ENCODE measurements around the gene HSDL1. TPM values are rescaled to one million over a fixed set of nuclear protein-coding genes. Genes with fewer than 3 reads are reported as not detected.
"Not testable (repeated sequence)": the region's sequence is repeated elsewhere in the genome, so short reads cannot be mapped to it uniquely, and the experiment has no call there.

The HSDL1 gene
- total RNA-seq, 1 donor from 2014 or later, result 23.7 TPM

DNA sequence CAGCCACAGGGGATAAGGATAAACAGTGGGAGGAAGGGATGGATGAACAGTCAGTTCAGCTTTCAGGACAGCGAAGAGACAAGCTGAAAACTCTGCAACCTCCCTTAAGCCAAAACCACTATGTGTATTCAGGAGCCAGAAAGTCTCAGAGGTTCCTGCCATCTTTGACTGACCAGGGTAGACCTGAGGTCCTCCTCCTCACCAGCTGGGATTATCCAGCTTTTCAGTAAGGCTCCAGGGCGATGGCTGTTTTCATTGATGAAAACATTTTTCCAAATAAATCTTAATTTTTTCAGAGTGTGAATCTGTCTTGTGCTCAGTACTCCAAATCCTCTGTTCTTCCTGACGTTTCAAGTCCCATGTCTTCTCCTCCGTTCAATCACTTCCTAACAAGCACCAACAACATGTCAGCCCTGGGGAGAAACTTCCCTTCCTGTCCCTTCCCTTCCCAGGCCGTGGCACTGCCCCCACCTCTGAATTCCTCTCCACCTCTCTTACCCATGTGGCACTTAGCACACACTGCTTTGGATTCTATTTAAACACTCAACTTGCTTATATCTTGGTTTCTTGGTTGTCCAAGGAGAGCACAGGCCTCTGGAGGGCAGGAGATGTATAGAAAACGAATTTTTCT, 5.2 kb downstream of the HSDL1 start:
- DNase-seq (ENCODE audit: extremely low read depth, low read depth, low spot score), result no peak

DNA sequence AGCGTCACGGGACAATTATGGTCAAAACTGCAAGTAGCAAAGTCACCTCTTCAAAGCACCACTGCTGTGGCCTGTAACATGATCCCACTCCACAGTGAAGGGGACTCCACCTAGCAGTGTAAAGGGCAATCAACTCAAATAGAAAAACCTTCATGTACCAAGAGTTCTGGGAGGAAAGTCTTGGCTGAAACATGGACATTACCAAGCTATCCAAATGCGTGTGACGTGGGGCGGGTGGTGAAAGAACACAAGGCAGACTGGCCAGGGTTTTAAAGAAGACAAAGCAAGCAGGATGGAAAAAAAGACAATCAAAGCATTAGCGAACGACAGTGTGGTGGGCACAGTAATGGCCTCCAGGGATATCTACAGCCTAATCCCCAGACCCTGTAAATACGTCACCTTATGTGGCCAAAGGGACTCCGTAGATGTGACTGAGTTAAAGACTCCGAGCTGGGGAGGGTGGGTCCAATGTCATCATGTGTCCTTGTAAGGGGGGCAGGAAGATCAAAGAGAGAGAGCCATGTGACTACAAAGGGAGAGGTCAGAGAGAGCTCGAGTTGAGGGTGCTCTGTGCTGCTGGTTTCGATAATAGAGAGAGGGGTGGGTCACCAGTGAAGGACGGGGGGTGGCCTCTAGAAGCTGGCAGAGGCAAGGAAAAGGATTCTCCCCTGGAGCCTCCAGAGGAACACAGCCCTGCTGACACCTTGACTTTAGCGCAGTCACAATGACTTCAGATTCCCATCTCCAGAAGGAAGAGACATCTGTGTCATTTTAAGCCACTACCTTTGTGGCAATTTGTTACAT, 6.0 kb downstream of the HSDL1 start:
- DNase-seq (ENCODE audit: extremely low read depth, low read depth, low spot score), result no peak

DNA sequence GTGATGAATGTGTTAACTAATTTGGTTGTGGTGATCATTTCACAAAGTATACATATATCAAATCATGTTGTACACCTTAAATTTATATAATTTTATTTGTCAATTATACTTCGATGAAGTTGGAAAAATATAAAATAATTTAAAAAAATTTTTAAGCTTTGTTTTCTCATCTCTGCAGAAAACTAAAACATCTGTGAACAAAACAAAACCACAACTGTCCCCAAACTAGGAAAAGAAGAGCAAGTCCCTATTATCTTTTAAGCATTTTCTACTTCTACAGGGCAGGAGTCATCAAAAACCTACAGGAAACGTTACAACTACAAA, 6.5 kb downstream of the HSDL1 start:
- DNase-seq (ENCODE audit: extremely low read depth, low read depth, low spot score), result no peak

DNA sequence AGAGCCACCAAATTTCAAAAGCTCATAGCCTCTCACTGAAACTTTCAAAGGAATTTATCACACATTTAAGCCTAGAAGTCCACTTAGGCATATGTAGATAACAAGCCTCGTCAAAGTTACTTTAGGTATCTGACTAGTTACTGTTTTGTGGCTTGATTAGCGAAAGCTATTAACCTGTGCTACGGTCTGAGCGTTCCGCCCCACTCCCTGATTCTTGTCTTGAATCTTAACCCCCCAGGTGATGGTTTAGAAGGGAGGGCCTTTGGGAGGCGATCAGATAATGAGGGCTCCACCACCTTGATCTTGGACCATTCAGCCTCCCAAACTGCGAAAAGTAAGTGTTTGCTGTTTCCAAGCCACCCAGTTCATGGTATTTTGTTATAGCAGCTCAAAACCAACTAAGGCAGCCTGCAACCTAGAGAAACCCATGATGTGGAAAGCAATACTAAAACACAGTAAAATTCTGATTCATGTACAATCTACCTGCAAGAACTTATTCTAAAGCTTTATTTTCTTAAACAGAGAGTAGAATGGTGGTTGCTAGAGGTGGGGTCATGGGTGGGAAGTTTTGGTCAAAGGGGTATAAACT, 7.1 kb downstream of the HSDL1 start:
- no peak for DNase-seq (ENCODE audit: extremely low read depth, low read depth, low spot score)

DNA sequence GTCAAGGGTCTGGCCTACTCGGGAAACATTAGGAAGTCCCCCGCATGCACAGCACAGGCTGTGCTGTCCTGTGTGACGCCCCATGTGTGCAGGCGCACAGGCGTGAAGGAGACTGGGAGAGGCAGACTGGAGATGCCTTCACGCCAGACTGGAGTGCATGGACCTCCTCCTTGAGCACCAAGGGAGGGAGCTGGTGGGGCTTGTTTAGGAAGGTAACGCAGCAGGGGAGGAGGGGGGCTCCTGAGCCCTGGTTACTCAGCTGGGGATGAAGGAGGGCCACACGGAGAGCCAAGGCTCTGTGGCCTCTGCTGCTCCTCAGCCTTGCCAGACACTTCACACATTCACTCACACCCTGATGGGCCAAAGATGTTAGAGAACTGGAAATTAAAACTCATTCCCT, 7.7 kb downstream of the HSDL1 start:
- DNase-seq (ENCODE audit: extremely low read depth, low read depth, low spot score), result no peak

DNA sequence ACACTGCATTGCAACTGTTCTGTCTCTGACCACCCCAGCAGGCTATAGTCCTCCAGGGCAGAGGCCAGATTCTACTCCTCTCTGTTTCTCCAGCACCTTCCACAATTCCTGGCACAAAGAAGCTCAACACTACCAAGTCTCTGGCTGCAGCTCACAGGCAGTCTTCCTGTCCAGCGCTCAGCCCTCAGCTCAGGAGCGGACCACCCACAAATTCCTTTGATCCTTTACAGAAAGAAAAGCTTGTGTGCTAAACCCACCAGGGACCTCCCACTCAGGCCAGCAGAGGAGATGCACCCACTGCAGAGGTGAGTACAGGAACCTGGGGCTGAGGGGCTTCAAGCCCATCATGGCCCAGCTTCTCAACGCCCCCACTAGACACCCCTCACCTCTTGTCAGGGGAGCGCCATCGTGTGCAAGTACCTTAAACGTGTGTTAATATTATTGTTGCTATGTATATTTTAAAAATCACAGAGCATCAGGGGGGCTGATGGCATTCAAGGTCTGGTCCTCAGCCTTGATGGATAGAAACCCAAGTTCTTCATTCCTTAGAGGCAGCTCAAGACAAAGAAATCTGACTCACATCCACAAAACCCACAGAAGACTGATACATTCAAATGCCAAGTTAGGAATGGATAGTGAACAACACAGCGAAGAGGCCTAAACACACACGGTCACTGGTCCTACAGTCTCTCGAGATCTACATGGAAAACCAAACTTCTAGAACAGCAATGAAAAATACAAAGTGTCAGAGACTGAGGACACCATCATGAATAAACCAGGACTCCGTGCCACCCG, 8.4 kb downstream of the HSDL1 start:
- DNase-seq (ENCODE audit: extremely low read depth, low read depth, low spot score), result no peak

DNA sequence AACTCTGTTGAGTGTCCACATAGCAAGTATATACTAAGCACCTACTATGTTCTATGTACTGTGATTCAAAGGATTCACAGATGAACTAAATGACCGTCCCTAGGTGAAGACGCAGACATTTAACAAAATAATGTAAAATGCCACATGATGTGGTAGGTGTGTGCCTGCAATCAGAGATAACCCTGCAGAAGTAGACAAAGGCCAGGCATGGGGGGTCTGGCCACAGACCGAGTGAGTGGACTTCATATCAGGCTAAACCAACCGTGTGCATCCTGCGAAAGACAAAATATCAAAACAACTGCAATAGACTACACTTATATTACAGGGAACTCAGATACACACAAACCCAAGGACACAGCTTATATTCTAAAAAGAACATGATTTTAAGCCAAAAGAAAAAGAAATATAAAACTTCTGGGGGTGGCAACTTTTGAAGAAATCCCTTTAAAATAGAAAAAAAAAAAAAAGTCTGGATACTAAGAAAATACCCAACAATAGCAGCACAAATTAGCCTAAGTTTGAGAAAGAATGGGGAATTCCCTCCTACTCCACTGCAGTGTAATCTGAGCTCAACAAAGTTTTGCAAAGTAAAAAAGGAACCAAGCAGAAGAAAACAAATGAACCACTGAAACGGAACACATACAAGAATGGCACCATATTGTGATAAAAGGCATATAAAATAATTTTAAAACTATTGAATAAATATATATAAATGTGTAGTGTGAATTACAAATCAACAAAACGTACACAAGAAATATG, 12.3 kb downstream of the HSDL1 start:
- no peak for DNase-seq (ENCODE audit: extremely low read depth, low read depth, low spot score)

DNA sequence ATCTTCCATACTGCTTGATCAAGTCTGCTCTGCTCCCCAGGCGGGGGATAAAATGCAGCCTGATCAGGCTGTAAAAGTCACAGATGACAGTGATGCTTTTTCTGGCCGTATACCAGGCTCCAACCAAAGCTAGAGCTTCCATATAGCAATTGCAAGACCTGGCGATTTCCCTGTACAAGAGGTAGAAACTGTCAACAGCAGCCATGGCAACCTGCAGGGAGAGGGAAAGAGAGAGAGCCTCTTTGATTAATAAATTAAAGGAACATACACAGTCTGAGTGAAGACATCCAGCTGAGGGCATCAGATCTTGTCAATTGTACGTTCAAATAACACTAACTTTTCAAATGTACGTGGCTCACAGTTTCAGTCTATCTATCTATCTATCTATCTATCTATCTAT, 13.9 kb downstream of the HSDL1 start:
- no peak for DNase-seq (ENCODE audit: extremely low read depth, low read depth, low spot score)

DNA sequence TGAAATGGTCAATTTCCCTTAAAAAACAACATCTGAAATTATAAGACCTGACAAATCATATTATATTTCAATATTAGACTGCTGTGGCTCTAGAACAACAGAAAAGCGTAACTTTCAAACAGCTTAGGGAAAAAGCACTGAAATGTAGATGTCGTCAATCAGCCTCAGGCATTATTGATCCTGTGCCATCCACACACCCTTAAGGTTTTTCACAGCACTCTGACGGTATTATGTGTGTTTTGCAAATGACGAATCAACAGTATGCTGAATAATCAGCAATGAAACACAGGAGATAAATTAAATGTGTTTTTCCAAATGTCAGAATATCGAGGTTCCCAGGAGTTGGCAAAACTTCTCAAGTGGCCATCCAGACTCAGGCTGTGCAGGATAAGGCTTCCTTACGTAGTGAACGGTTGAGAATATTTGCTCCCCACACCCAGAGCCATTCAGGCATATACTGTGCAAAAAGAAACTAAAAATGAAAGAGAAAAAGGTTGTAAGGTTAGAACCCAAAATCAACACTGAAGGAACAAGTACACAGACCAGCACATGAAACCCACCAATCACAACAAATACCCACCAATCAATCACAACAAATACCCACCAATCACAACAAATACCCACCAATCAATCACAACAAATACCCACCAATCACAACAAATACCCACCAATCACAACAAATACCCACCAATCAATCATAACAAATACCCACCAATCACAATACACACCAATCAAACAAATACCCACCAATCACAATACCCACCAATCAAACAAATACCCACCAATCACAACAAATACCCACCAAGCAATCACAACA, 20.5 kb downstream of the HSDL1 start:
- DNase-seq (ENCODE audit: extremely low read depth, low read depth, low spot score), result no peak

DNA sequence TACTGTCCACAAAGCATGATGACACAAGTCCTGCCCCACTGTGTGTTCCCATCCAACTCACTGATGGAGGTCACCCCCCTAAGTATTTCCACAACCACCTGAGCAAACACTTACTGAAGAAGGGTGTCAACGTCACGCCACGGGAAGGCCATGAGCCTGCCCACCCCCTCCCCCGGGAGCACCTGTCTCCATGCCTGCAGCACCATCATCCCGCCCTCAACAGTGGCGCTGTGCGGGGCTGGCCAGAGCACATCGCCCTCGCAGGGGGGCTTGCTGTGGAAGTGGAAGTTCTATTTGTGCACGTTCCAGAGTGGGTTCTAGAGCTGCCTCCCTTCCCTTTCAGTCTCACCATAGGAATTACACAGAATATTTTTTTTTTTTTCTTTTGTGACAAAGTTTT, 24.0 kb downstream of the HSDL1 start:
- DNase-seq (ENCODE audit: extremely low read depth, low read depth, low spot score), result no peak

DNA sequence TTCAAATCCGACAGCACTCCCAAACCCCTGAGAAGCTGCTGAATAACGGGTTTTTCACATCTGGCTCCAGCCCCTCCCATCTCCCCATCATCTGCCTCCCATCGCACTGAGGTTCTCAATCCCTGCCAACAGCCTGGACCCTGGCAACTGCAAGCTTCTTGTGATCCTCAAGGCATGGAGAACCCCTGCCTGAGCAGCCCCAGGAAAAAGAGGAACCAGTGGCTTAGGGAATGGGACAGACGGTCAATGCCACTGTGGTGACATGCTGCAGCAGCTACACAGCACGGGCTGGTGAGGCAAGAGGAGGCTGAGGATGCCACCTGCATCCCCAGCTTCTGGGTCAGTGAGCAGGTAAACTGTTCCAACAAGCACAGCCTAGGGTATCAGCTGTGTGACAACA, 25.0 kb downstream of the HSDL1 start:
- no peak for DNase-seq (ENCODE audit: extremely low read depth, low read depth, low spot score)

DNA sequence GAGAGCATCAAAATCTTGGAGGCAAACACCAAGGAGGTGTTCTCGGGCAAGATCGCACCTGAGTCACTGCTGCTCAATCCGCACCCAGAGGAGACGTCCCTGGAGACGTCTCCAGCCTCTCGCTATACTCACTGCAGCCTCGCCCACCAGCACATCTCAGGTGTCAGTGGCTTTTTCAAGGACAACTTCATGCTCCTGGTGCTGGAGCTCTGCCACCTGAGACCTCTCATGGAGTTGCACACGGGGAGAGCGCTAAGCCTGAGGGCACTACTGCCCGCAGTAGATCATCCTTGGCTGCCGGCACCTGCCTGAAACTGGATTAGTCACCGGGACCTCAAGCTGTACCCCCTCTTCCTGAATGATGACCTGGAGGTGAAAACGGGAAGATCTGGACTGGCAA, 25.6 kb downstream of the HSDL1 start:
- DNase-seq (ENCODE audit: extremely low read depth, low read depth, low spot score), result no peak

DNA sequence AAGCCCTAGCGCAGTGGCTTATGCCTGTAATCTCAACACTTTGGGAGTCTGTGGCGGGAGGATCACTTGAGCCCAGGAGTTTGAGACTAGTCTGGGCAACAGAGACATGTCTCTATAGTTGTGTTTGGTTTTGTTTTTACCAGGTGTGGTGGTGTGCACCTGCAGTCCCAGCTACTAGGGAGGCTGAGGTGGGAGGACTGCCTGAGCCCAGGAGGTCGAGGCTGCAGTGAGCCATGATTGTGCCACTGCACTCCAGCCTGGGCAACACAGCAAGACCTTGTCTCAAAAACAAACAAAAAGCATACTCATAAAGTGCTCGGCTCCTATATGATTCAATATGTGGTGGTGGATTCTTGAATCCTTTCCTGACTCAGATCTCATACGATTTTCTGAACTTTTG, 26.7 kb downstream of the HSDL1 start:
- DNase-seq (ENCODE audit: extremely low read depth, low read depth, low spot score), result not testable (repeated sequence)

DNA sequence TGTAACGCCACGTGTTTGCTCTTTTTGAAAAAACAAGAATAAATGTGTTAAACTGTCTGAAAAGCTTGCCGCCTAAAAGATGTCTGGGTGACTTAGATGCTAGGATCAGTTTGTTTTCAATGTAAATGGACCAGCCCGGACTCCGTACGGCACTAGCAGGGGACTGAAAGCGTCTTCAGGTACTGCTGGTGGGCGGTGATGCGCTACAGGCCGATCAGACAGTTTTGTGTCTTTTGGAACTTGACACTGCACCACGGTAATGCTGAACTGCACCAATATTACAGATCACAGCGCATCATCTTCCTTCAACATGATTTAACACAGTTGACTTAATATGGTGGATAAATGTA, 27.5 kb downstream of the HSDL1 start:
- no peak for DNase-seq (ENCODE audit: extremely low read depth, low read depth, low spot score)

DNA sequence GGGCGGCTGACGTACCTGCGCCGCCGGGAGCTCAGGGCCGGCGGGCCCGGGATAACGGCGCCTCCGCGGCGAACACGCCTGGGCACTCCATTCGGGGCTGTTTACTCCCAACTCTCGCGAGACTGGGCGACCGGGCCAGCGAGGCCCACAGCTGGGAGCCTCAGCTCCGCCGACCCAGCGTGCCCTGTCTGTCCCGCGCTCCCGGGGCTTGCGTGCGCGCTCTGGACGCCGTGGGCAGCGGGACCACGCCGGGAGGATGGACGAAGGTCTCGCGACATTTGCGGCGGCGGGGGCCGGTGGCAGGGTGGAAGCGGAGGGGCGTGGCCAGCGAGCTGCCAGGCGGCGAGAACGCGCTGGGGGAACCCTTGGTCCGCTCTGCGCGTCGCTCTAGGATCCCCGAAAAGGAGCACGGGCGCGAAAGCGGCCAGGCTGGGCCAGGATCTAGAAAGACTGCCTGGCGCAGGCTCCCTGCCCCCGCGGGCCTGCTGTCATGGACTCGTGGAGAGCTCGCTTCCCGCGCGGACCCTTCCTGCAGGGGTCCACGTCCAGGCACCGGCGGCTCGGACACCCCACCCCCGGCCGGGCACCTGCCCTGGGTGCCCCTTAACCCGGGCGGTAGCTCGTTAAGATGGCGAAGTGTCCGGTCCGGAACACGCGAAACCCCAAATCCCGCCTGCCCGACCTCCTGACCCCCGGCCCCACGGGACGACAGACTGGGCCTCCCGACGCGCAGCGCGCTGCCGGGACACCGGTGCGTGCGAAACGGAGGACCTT, 28.1 kb downstream of the HSDL1 start, which contains the start of gene MBTPS1:
TSS of gene MBTPS1 (minus strand) at position 223 of the 774 bp plus-strand sequence. CDS start 15,159 bp downstream, outside the sequence.
- peak; percentile 68 for DNase-seq (ENCODE audit: extremely low read depth, low read depth, low spot score)

DNA sequence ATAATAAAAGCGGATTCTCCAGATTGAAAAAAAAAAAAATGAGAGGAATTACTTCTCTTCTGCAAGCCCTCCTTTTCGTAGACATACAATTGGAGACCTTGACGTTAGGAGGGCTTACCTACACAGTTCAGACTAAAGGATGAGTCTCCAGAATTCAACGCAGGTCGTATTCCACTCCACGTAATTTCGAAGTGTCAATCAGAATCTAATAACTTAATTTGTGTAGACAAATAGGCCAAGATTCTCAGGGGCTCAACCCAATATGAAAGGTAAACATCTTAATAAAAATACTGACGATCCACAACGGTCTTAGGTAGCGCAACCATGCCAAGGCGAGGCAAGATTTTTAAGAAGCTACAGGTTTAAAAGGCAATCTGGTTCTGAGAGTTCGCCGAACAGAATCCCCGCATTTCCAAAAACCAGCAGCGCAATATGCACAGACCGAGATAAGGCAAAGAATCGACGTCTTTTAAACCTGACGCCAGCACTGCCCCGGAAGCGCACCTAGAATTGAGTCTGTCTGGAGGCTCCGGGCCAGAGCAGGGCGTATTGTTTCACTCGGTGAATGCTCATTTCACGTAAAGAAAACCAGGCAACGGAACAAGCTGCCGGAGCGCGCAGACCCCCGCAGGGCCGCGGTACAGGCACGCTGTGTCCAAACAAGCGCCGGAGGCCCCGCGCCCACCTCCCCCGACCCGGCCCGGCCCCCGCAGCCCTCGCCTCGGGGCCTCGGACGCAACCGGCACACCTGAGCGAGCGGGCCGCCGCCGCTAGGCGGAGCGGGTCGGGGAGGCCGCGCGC, 28.9 kb downstream of the HSDL1 start:
- DNase-seq (ENCODE audit: extremely low read depth, low read depth, low spot score), result no peak

DNA sequence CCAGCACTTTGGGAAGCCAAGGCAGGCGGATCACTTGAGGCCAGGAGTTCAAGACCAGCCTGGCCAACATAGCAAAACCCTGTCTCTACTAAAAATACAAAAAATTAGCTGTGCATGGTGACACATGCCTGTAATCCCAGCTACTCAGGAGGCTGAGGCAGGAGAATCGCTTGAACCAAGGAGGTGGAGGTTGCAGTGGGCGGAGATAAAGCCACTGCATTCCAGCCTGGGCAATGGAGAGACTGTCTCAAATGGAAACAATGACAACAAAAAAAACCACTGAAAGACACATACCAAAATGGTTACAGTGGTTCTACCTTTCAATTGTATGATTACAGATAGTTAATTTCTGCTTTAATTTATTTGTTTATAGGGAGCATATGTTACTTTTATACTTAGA, 33.0 kb downstream of the HSDL1 start:
- not testable (repeated sequence) for DNase-seq (ENCODE audit: extremely low read depth, low read depth, low spot score)

DNA sequence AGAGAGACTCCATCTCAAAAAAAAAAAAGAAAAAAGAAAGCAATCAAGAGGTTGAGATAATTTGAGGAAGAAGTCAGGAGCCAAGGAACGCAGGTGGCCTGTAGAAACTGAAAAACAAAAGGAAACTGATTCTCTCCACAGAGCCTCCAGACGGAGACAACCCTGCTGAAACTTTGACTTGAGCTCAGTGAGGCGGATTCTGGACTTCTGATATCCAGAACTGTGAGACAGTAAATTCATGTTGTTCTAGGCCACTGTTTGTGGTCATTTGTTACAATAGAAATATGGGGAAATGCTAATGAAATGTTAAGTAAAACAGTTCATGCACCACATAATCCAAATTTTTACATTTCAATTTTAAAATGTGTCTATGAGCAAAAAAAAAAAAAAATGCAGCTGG, 33.5 kb downstream of the HSDL1 start:
- DNase-seq (ENCODE audit: extremely low read depth, low read depth, low spot score), result no peak
